PFSK-1 (cell line): ENCODE data around the gene FSTL4.

Source experiments
- FOXP2 ChIP-seq: optimal IDR thresholded peaks from 2 replicates; pipeline ENCODE3; 2011; ENCODE audit warnings: borderline replicate concordance, control low read depth, inconsistent platforms; ENCODE audit not compliant: insufficient read depth; ENCODE audit errors: extremely low read length, extremely low read depth
- POLR2AphosphoS5 ChIP-seq: IDR thresholded peaks from 2 replicates; pipeline ENCODE4 v1.6.1; 2012; ENCODE audit warnings: low read depth, mild to moderate bottlenecking, control low read depth, low read length, moderate library complexity
- SIN3A ChIP-seq: IDR thresholded peaks from 2 replicates; pipeline ENCODE4 v1.6.1; 2012; ENCODE audit warnings: mild to moderate bottlenecking, low read length, moderate library complexity, borderline replicate concordance; ENCODE audit not compliant: insufficient read depth
- TAF1 ChIP-seq: IDR thresholded peaks from 2 replicates; pipeline ENCODE4 v1.6.1; 2012; ENCODE audit warnings: low read length, control low read depth, borderline replicate concordance; ENCODE audit not compliant: insufficient read depth
- TF ChIP-seq, protein P1 (sequence below), 2 experiments: IDR thresholded peaks; 2 replicates each; pipeline versions ENCODE4 v1.6.1 to v1.8.0; 2011 to 2012; ENCODE audit warnings: low read depth in 2 of 2, low read length in 2 of 2, control low read depth in 1 of 2, inconsistent platforms in 1 of 2, mild to moderate bottlenecking in 1 of 2, moderate library complexity in 1 of 2; ENCODE audit not compliant: insufficient read depth in 1 of 2

DNA sequence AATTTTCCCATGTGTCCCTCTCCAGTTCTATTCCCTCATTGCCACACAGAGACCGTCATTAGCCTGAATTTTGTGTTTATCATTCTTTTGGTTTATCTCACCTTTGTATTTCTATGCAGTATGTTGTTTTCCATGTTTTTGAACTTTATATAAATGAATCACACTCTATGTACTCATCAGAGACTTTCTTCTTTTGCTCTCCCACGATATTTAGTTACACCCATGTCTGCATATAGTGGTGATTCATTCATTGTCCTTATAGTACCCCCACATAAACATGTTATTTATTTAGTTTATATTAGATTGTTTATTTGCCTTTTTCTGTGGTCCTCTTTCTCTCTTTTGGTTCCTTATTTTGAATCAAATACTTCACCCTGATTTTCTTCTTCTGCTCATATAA lies 199.7 kb downstream of the FSTL4 start:
- TF ChIP-seq POLR2AphosphoS5 (no peak), TAF1 (no peak), SIN3A (no peak), FOXP2 (no peak)
- TF ChIP-seq, protein P1, sequence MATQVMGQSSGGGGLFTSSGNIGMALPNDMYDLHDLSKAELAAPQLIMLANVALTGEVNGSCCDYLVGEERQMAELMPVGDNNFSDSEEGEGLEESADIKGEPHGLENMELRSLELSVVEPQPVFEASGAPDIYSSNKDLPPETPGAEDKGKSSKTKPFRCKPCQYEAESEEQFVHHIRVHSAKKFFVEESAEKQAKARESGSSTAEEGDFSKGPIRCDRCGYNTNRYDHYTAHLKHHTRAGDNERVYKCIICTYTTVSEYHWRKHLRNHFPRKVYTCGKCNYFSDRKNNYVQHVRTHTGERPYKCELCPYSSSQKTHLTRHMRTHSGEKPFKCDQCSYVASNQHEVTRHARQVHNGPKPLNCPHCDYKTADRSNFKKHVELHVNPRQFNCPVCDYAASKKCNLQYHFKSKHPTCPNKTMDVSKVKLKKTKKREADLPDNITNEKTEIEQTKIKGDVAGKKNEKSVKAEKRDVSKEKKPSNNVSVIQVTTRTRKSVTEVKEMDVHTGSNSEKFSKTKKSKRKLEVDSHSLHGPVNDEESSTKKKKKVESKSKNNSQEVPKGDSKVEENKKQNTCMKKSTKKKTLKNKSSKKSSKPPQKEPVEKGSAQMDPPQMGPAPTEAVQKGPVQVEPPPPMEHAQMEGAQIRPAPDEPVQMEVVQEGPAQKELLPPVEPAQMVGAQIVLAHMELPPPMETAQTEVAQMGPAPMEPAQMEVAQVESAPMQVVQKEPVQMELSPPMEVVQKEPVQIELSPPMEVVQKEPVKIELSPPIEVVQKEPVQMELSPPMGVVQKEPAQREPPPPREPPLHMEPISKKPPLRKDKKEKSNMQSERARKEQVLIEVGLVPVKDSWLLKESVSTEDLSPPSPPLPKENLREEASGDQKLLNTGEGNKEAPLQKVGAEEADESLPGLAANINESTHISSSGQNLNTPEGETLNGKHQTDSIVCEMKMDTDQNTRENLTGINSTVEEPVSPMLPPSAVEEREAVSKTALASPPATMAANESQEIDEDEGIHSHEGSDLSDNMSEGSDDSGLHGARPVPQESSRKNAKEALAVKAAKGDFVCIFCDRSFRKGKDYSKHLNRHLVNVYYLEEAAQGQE (IDR thresholded peaks at IDR 0.05; ENCODE audit: insufficient read depth in 1 of 2, low read depth in 2 of 2, low read length in 2 of 2): no peak
